Uterus (tissue), 4 donors: Measurements from ENCODE around the gene TNPO3. TPM values are rescaled to one million over a fixed set of nuclear protein-coding genes. Genes with fewer than 3 reads are reported as not detected.
"Not testable (repeated sequence)": the region's sequence is repeated elsewhere in the genome, so short reads cannot be mapped to it uniquely, and the experiment has no call there.

Experiments used
- DNase-seq, 2 donors: peaks; one replicate each; pipeline ENCODE4 v3.0.0-alpha.2; 2019 to 2020
- H3K27ac ChIP-seq, 2 donors: fragments of 200-600 bp; sonication (generic); 1 replicate in 1 of 2; 2 replicates in 1 of 2; pipeline ENCODE4 v1.5.1; 2016 to 2018
- H3K27me3 ChIP-seq, 2 donors: fragments of 200-600 bp; sonication (generic); one replicate each; pipeline ENCODE4 v1.5.1; 2018 to 2019; ENCODE audit warnings: control low read depth in 1 of 2
- H3K36me3 ChIP-seq, 2 donors: fragments of 200-600 bp; sonication (generic); one replicate each; pipeline ENCODE4 v1.5.1; 2019; ENCODE audit warnings: control low read depth in 1 of 2
- H3K4me1 ChIP-seq, 2 donors: fragments of 200-600 bp; sonication (generic); one replicate each; pipeline ENCODE4 v1.5.1; 2018 to 2019; ENCODE audit warnings: control low read depth in 1 of 2
- H3K4me3 ChIP-seq, 2 donors: fragments of 200-600 bp; sonication (generic); 1 replicate in 1 of 2; 2 replicates in 1 of 2; pipeline ENCODE4 v1.5.1; 2018 to 2019; ENCODE audit warnings: mild to moderate bottlenecking in 1 of 2
- H3K9me3 ChIP-seq, 2 donors: fragments of 200-600 bp; sonication (generic); one replicate each; pipeline ENCODE4 v1.5.1; 2019; ENCODE audit warnings: control low read depth in 1 of 2
- CTCF ChIP-seq, 4 experiments: fragments of 200-600 bp in 2 of 4; fragments of 450-650 bp in 2 of 4; sonication (generic) in 2 of 4; IDR thresholded peaks; one replicate each; pipeline ENCODE4 v1.5.1; 2016 to 2019; ENCODE audit warnings: antibody characterized with exemption in 4 of 4, mild to moderate bottlenecking in 2 of 4, moderate library complexity in 1 of 4
- POLR2A ChIP-seq, 2 donors: fragments of 450-650 bp; IDR thresholded peaks; one replicate each; pipeline ENCODE4 v1.6.1; 2016; ENCODE audit warnings: antibody characterized with exemption in 2 of 2, mild to moderate bottlenecking in 1 of 2, moderate library complexity in 1 of 2
- intact Hi-C: fragments of 100-400 bp; cut with DNase I; formaldehyde crosslinking; loops from one replicate; pipeline ENCODE4 v1.15.1; 2023; ENCODE audit warnings: low total_unique reads
- total RNA-seq, 4 donors: library from RNA; depleted of rRNA in 3 of 4; stranded (reverse); fragments of >200 nt in 3 of 4; gene quantifications; one replicate each; pipeline versions ENCODE4 v1.1.0 to v1.2.4, GENCODE V29; 2014 to 2023
- donor health status: DM: yes; HTN: yes; CAD: no.

Gene TNPO3
- total RNA-seq, 4 donors from 2014 or later: 14.6 to 57.9 (median 31.9) TPM

- Histone ChIP-seq H3K27ac (no peak overlapping the region), H3K4me3 (no peak overlapping the region), H3K36me3 (no peaks in the 10 kb centered on the region), H3K4me1 (no peaks in the 10 kb centered on the region), H3K27me3 (peaks cover 0 to 5% of the 10 kb centered on the region in 2 donors), H3K9me3 (no peaks in the 10 kb centered on the region)
- TF ChIP-seq POLR2A (IDR thresholded peaks at IDR 0.05) (no peak), CTCF (IDR thresholded peaks at IDR 0.05) (no peak)
- DNase-seq: no peak
- intact Hi-C loops: no loop called here
These were observed 17.6 kb upstream of the TNPO3 start for GRCh38 chr7:129072479-129073011.

- H3K9me3 ChIP-seq: no peaks in the 10 kb centered on the region
- no peak overlapping the region for H3K4me3 ChIP-seq
- H3K27me3 ChIP-seq: no peaks in the 10 kb centered on the region
- no peaks in the 10 kb centered on the region for H3K36me3 ChIP-seq
- intact Hi-C loops: no loop called here
- no peak for DNase-seq
- H3K4me1 ChIP-seq: no peaks in the 10 kb centered on the region
- TF ChIP-seq CTCF (IDR thresholded peaks at IDR 0.05) (no peak), POLR2A (IDR thresholded peaks at IDR 0.05) (no peak)
- no peak overlapping the region for H3K27ac ChIP-seq
These were observed 14.1 kb upstream of the TNPO3 start for GRCh38 chr7:129069021-129069420.

- no peaks in the 10 kb centered on the region for H3K36me3 ChIP-seq
- no peak for DNase-seq
- H3K9me3 ChIP-seq: no peaks in the 10 kb centered on the region
- intact Hi-C loops: no loop called here
- no peaks in the 10 kb centered on the region for H3K27me3 ChIP-seq
- no peaks in the 10 kb centered on the region for H3K4me1 ChIP-seq
- no peak overlapping the region for H3K27ac ChIP-seq
- no peak overlapping the region for H3K4me3 ChIP-seq
- no peak for TF ChIP-seq CTCF (IDR thresholded peaks at IDR 0.05)
These were observed 13.1 kb upstream of the TNPO3 start for GRCh38 chr7:129067943-129068548.

GRCh38 chr7:129067132-129067561 is 12.2 kb upstream of the TNPO3 start:
- DNase-seq, H3K9me3 ChIP-seq, intact Hi-C loops: not testable (repeated sequence)

GRCh38 chr7:129066290-129067131 is 11.6 kb upstream of the TNPO3 start:
- H3K4me1 ChIP-seq: no peaks in the 10 kb centered on the region

More at GRCh38 chr7:129067132-129067561, 12.2 kb upstream of the TNPO3 start:
- H3K4me1 ChIP-seq, H3K36me3 ChIP-seq, H3K27me3 ChIP-seq, H3K27ac ChIP-seq, H3K4me3 ChIP-seq: not testable (repeated sequence)

More at GRCh38 chr7:129066290-129067131, 11.6 kb upstream of the TNPO3 start:
- intact Hi-C loops: no loop called here
- H3K27me3 ChIP-seq: no peaks in the 10 kb centered on the region
- TF ChIP-seq CTCF (IDR thresholded peaks at IDR 0.05) (no peak), POLR2A (IDR thresholded peaks at IDR 0.05) (no peak)
- no peaks in the 10 kb centered on the region for H3K9me3 ChIP-seq
- DNase-seq: no peak
- H3K36me3 ChIP-seq: no peaks in the 10 kb centered on the region
- H3K27ac ChIP-seq: no peak overlapping the region
- H3K4me3 ChIP-seq: no peak overlapping the region
